BE2C (cell line): ENCODE data around the gene NINJ2.
A peak's percentile ranks its signal among the peaks of the same experiment; 100 is the strongest.
"Not testable (repeated sequence)": the region's sequence is repeated elsewhere in the genome, so short reads cannot be mapped to it uniquely, and the experiment has no call there.

Experiments used
- DNase-seq: peaks from one replicate; pipeline ENCODE4 v3.0.0-alpha.2; 2020
- H3K27me3 ChIP-seq: fragments of 250-450 bp; sonication (Bioruptor Pico); 2 replicates; pipeline ENCODE4 v1.5.1; 2020; ENCODE audit warnings: mild to moderate bottlenecking
- H3K36me3 ChIP-seq: fragments of 250-450 bp; sonication (Bioruptor Pico); 2 replicates; pipeline ENCODE4 v1.5.1; 2020; ENCODE audit warnings: mild to moderate bottlenecking
- H3K4me1 ChIP-seq: fragments of 250-450 bp; sonication (Bioruptor Pico); 2 replicates; pipeline ENCODE4 v1.5.1; 2020
- H3K4me3 ChIP-seq: 2 replicates; pipeline ENCODE4 v1.5.1; 2011; ENCODE audit warnings: low read depth, low read length
- H3K9me3 ChIP-seq: fragments of 250-450 bp; sonication (Bioruptor Pico); 2 replicates; pipeline ENCODE4 v1.5.1; 2020
- CTCF ChIP-seq: IDR thresholded peaks from 2 replicates; pipeline ENCODE4 v1.5.1; 2012; ENCODE audit warnings: mild to moderate bottlenecking, low read depth, low read length

NINJ2 gene

GRCh38 chr12:700016-700415 is 36.8 kb upstream of the NINJ2 start:
- Histone ChIP-seq H3K36me3 (no peaks in the 10 kb centered on the region), H3K4me1 (no peaks in the 10 kb centered on the region), H3K9me3 (no peaks in the 10 kb centered on the region), H3K27me3 (no peaks in the 10 kb centered on the region), H3K4me3 (no peak overlapping the region)
- TF ChIP-seq CTCF: 0 out of 2 replicates have a peak, but pooled peaks have one; percentile 7
- DNase-seq: no peak

GRCh38 chr12:698222-698621 is 35.0 kb upstream of the NINJ2 start:
- H3K4me1 ChIP-seq, H3K4me3 ChIP-seq, DNase-seq, H3K27me3 ChIP-seq, H3K36me3 ChIP-seq, H3K9me3 ChIP-seq: not testable (repeated sequence)

- Histone ChIP-seq H3K27me3 (no peaks in the 10 kb centered on the region), H3K9me3 (no peaks in the 10 kb centered on the region), H3K4me3 (no peak overlapping the region), H3K4me1 (no peaks in the 10 kb centered on the region), H3K36me3 (no peaks in the 10 kb centered on the region)
- no peak for DNase-seq
- TF ChIP-seq CTCF: no peak
These were observed 34.2 kb upstream of the NINJ2 start for GRCh38 chr12:697481-697880.

GRCh38 chr12:694734-695503 is 31.7 kb upstream of the NINJ2 start:
- Histone ChIP-seq H3K4me3 (no peak overlapping the region), H3K36me3 (no peaks in the 10 kb centered on the region), H3K4me1 (no peaks in the 10 kb centered on the region), H3K9me3 (no peaks in the 10 kb centered on the region), H3K27me3 (no peaks in the 10 kb centered on the region)
- TF ChIP-seq CTCF: no peak
- DNase-seq: no peak

GRCh38 chr12:693934-694533 is 30.8 kb upstream of the NINJ2 start:
- Histone ChIP-seq H3K9me3 (no peaks in the 10 kb centered on the region), H3K4me1 (no peaks in the 10 kb centered on the region), H3K27me3 (no peaks in the 10 kb centered on the region), H3K36me3 (no peaks in the 10 kb centered on the region), H3K4me3 (no peak overlapping the region)
- DNase-seq: no peak
- TF ChIP-seq CTCF: no peak

GRCh38 chr12:692274-692673 is 29.0 kb upstream of the NINJ2 start:
- Histone ChIP-seq H3K4me3 (no peak overlapping the region), H3K27me3 (no peaks in the 10 kb centered on the region), H3K9me3 (no peaks in the 10 kb centered on the region), H3K36me3 (no peaks in the 10 kb centered on the region), H3K4me1 (no peaks in the 10 kb centered on the region)
- TF ChIP-seq CTCF: no peak
- DNase-seq: no peak
